OCI-LY3 (cell line): ENCODE measurements around the gene CUX1.

ENCODE experiments used
- H2AFZ ChIP-seq: fragments of 200-600, 300-600 bp; shearing (Covaris generic); 2 replicates; pipeline ENCODE4 v1.6.0; 2014; ENCODE audit warnings: antibody characterized with exemption, low read depth, low read length
- H3K27ac ChIP-seq: fragments of 200-600, 300-600 bp; sonication (generic); 2 replicates; pipeline ENCODE4 v1.5.1; 2014; ENCODE audit warnings: mild to moderate bottlenecking, low read length, moderate library complexity, mixed read lengths
- H3K27me3 ChIP-seq: fragments of 200-600, 300-600 bp; sonication (generic); 2 replicates; pipeline ENCODE4 v1.6.1; 2014; ENCODE audit warnings: low read depth, low read length, mixed read lengths
- H3K36me3 ChIP-seq: fragments of 200-600, 300-600 bp; sonication (generic); replicated peaks from 2 replicates; pipeline ENCODE3; 2014; ENCODE audit warnings: low read depth, low read length, mixed read lengths
- H3K4me1 ChIP-seq: fragments of 300-600, 200-600 bp; sonication (generic); 2 replicates; pipeline ENCODE4 v1.6.1; 2014; ENCODE audit warnings: low read length, mixed read lengths
- H3K4me2 ChIP-seq: fragments of 200-600, 300-600 bp; sonication (generic); 2 replicates; pipeline ENCODE4 v1.6.1; 2014; ENCODE audit warnings: low read length, mixed read lengths
- H3K4me3 ChIP-seq: fragments of 300-600, 200-600 bp; sonication (generic); 2 replicates; pipeline ENCODE4 v1.5.1; 2014; ENCODE audit warnings: antibody characterized with exemption, mild to moderate bottlenecking, low read length, moderate library complexity
- H3K79me2 ChIP-seq: fragments of 300-600, 200-600 bp; shearing (Covaris generic); 2 replicates; pipeline ENCODE4 v1.6.1; 2014; ENCODE audit warnings: mild to moderate bottlenecking, low read length, mixed read lengths
- H3K9ac ChIP-seq: fragments of 300-600, 200-600 bp; shearing (Covaris generic); 2 replicates; pipeline ENCODE4 v1.6.0; 2014; ENCODE audit warnings: mild to moderate bottlenecking, low read length, moderate library complexity
- H3K9me3 ChIP-seq: fragments of 200-600, 300-600 bp; shearing (Covaris generic); 2 replicates; pipeline ENCODE4 v1.6.1; 2014; ENCODE audit warnings: low read length, mixed read lengths; ENCODE audit not compliant: insufficient read depth
- H4K20me1 ChIP-seq: fragments of 200-600, 300-600 bp; sonication (generic); 2 replicates; pipeline ENCODE4 v1.6.1; 2016; ENCODE audit warnings: low read length, mixed read lengths; ENCODE audit not compliant: insufficient read depth
- CTCF ChIP-seq: fragments of 200-600, 300-600 bp; sonication (generic); IDR thresholded peaks from 2 replicates; pipeline ENCODE4 v1.5.1; 2014; ENCODE audit warnings: antibody characterized with exemption, low read length, low read depth
- EZH2phosphoT487 ChIP-seq: fragments of 200-600 bp; shearing (Covaris generic); IDR thresholded peaks from 2 replicates; pipeline ENCODE4 v1.6.1; 2018; ENCODE audit warnings: antibody characterized with exemption, mixed run types, low read depth

Gene CUX1

GRCh38 chr7:101824440-101824839, 7.0 kb downstream of the CUX1 start:
- Histone ChIP-seq H3K4me1 (no peaks in the 10 kb centered on the region), H3K27me3 (no peaks in the 10 kb centered on the region), H3K79me2 (peaks cover 96% of the 10 kb centered on the region), H3K4me2 (no peak overlapping the region), H3K4me3 (no peak overlapping the region), H3K9me3 (no peaks in the 10 kb centered on the region), H3K9ac (no peak overlapping the region), H4K20me1 (peaks cover 90% of the 10 kb centered on the region), H3K27ac (no peak overlapping the region), H2AFZ (no peak overlapping the region), H3K36me3 (peaks cover 7% of the 10 kb centered on the region)
- no peak for TF ChIP-seq EZH2phosphoT487
- TF ChIP-seq CTCF, result no peak

- Histone ChIP-seq H3K9ac (no peak overlapping the region), H3K79me2 (peaks cover 95% of the 10 kb centered on the region), H3K4me2 (no peak overlapping the region), H2AFZ (no peak overlapping the region), H4K20me1 (peaks cover 91% of the 10 kb centered on the region), H3K4me3 (no peak overlapping the region), H3K9me3 (no peaks in the 10 kb centered on the region), H3K36me3 (peaks cover 4% of the 10 kb centered on the region), H3K4me1 (no peaks in the 10 kb centered on the region), H3K27me3 (no peaks in the 10 kb centered on the region), H3K27ac (no peak overlapping the region)
- TF ChIP-seq EZH2phosphoT487 (no peak), CTCF (no peak)
Measured at GRCh38 chr7:101826081-101826835, 8.8 kb downstream of the CUX1 start.

- peaks cover 96% of the 10 kb centered on the region for H4K20me1 ChIP-seq
- no peak overlapping the region for H3K27ac ChIP-seq
- no peak overlapping the region for H3K4me2 ChIP-seq
- no peak for TF ChIP-seq CTCF
- no peak for TF ChIP-seq EZH2phosphoT487
- no peak overlapping the region for H2AFZ ChIP-seq
- H3K9me3 ChIP-seq, result no peaks in the 10 kb centered on the region
- H3K27me3 ChIP-seq, result no peaks in the 10 kb centered on the region
- peaks cover 99% of the 10 kb centered on the region for H3K79me2 ChIP-seq
- H3K36me3 ChIP-seq, result no peaks in the 10 kb centered on the region
- no peaks in the 10 kb centered on the region for H3K4me1 ChIP-seq
- no peak overlapping the region for H3K4me3 ChIP-seq
- no peak overlapping the region for H3K9ac ChIP-seq
Measured at GRCh38 chr7:101828301-101829020, 11.0 kb downstream of the CUX1 start.

- Histone ChIP-seq H3K9ac (no peak overlapping the region), H3K36me3 (no peaks in the 10 kb centered on the region), H3K4me3 (no peak overlapping the region), H4K20me1 (peaks cover 92% of the 10 kb centered on the region), H3K27ac (no peak overlapping the region), H3K27me3 (no peaks in the 10 kb centered on the region), H3K79me2 (peaks cover 96% of the 10 kb centered on the region), H2AFZ (no peak overlapping the region), H3K9me3 (no peaks in the 10 kb centered on the region), H3K4me1 (no peaks in the 10 kb centered on the region), H3K4me2 (no peak overlapping the region)
- no peak for TF ChIP-seq CTCF
- no peak for TF ChIP-seq EZH2phosphoT487
Measured at GRCh38 chr7:101829374-101829773, 11.9 kb downstream of the CUX1 start.
